ENCODE results near the gene M6PR. TPM values are rescaled to one million over a fixed set of nuclear protein-coding genes. Genes with fewer than 3 reads are reported as not detected.
A peak's percentile ranks its signal among the peaks of the same experiment; 100 is the strongest.

M6PR gene
- total RNA-seq, result 10 to 100 TPM; 53.4 to 55.8 TPM
- polyA plus RNA-seq (2013, experiment 1 of 2), result 240 TPM
- 186 TPM for polyA plus RNA-seq (2013, experiment 2 of 2)
- total RNA-seq, result 66.9 to 237 (median 152) reads per million in 172 experiments

DNA sequence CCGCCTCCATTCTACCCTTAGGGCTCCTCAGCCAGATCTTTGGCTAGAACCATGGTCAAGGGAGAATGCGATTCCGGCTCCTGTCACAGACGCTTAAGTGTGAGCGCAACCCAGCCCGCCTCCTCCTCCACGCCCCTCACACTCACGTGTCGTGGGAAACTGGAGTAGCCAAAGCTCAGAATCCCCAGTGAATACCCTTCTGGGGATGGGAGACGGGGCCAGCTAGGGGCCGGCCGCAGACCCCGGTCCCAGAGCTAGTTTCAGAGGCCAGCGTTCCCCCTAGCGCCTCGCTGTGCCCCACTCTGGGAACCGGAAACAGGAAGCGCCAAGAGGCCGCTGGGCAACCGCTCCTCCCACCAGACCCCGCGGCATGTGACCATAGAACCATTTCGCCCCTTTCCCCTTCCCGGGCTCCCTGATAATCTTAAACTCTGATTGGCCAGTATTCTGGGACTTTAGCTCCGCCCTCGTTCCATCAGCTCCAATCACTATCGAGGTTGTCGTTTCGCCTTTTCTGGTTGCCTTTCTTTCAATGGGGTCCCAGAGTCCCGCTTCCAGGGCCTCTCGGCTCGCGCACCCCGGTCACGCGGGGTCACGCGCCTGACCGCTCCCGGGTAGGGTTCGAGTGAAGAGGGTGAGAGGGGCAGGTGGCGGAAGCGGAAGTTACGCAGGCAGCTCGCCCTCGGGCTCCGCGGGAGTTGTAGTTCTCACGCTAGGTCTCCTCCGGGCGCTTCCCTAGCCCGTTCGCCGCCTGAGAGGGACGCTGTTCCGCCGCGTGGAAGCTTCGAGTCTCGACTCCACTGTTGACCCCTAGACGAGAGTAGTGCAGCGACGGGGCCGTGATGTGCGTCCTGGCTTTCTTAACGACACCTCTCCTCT lies at the start of gene M6PR:
Gene M6PR (minus strand): TSS at position 304 of the 879 bp plus-strand sequence. CDS start 3,241 bp downstream, outside the sequence.
- Histone ChIP-seq H3K4me3 (ENCODE audit: low read length) (peak within 1 kb of the TSS; percentile 79), H3K9me3 (ENCODE audit: control insufficient read depth in 1 of 2, insufficient read depth in 1 of 2, low read length in 2 of 2) (peaks cover 0 to 4% of the 10 kb centered on the region in 2 experiments), H3K4me1 (ENCODE audit: insufficient read depth, low read length) (peaks cover 43% of the 10 kb centered on the region), H3K36me3 (ENCODE audit: insufficient read depth, low read length) (peaks cover 15% of the 10 kb centered on the region), H3K27me3 (ENCODE audit: control insufficient read depth in 1 of 2, insufficient read depth in 2 of 2, low read length in 2 of 2) (no peaks in the 10 kb centered on the region), H3K27ac (ENCODE audit: low read depth in 1 of 2, low read length in 2 of 2) (peak within 1 kb of the TSS; percentile 95 to 99)
- Mint-ChIP-seq H3K9me3 (no peaks in the 10 kb centered on the region), H3K4me3 (peak within 1 kb of the TSS; percentile 91), H3K27ac (peak within 1 kb of the TSS; percentile 93), H3K4me1 (ENCODE audit: low read depth) (peaks cover 72% of the 10 kb centered on the region), H3K36me3 (ENCODE audit: low read depth) (peaks cover 62% of the 10 kb centered on the region), H3K27me3 (no peaks in the 10 kb centered on the region)
- intact Hi-C loops (cut with DNase I, micrococcal nuclease), result loop anchor here (1.0 to 2.0 kb wide), 5 partner anchors 35 to 253 kb away; partner anchors contain the start of genes PHC1 (in 1 of the 2) and RIMKLB (in 1 of the 2)
- ChIA-PET CTCF (interaction anchor here (0.8 to 7.3 kb wide), 23 partner anchors 9 to 292 kb away, joined by 3 to 75 read pairs (median 6); partner anchors contain the start of gene PHC1), POLR2A (interaction anchor here (0.6 to 4.6 kb wide), 33 partner anchors 11 to 921 kb away, joined by 3 to 71 read pairs (median 4); partner anchors contain the start of genes PHC1 and RIMKLB)
- DNase-seq, result peak; percentile 78 to 95 (median 84)
- ATAC-seq (ENCODE audit: poor library complexity), result peak; percentile 71
- TF ChIP-seq, protein P1, sequence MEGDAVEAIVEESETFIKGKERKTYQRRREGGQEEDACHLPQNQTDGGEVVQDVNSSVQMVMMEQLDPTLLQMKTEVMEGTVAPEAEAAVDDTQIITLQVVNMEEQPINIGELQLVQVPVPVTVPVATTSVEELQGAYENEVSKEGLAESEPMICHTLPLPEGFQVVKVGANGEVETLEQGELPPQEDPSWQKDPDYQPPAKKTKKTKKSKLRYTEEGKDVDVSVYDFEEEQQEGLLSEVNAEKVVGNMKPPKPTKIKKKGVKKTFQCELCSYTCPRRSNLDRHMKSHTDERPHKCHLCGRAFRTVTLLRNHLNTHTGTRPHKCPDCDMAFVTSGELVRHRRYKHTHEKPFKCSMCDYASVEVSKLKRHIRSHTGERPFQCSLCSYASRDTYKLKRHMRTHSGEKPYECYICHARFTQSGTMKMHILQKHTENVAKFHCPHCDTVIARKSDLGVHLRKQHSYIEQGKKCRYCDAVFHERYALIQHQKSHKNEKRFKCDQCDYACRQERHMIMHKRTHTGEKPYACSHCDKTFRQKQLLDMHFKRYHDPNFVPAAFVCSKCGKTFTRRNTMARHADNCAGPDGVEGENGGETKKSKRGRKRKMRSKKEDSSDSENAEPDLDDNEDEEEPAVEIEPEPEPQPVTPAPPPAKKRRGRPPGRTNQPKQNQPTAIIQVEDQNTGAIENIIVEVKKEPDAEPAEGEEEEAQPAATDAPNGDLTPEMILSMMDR (IDR thresholded peaks at IDR 0.05), result peak; percentile 67

DNA sequence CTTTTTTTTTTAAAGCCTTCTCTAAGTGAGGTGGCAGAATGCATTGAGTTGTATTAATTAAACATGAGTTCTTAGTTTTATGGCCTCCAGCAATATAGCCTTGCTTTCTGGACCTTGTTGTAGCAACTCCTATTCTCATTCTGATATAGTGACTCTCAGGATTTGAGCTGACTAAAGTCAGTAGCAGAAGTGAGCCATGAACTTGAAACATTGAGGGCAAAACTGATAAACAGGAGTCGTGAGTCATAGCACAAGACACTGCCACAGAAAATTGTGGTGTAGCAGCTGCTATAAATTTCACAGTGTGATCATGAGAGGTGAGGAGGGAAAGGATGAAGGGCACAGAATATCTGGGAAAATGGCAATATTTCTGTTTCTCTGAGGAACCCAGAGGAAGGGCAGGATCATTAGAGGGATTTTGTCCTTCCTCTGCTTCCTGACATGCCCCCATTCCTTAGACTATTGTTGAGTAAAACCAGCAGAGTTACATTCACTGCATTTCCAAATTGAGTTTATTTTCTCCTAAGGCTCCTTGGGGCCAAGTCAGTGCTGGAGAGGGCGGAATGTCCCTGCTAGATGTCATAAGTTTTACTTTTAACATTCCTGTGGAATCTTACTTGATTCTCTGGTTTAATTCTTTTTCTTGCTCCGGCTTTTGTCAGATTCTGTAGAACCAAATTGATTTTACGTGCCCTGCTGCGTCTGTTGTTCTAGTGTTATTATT lies 47.4 kb upstream of the M6PR start:
- DNase-seq (peak in 6 of 14 experiments; percentile 4 to 54 (median 43)), ATAC-seq (ENCODE audit: poor library complexity) (peak; percentile 68)
- Histone ChIP-seq H3K36me3 (ENCODE audit: insufficient read depth, low read length) (peaks cover 3% of the 10 kb centered on the region), H3K27ac (ENCODE audit: low read depth in 1 of 2, low read length in 2 of 2) (peak overlapping the region in 1 of 2 donors; percentile 6), H3K4me3 (ENCODE audit: low read length) (no peak overlapping the region), H3K9me3 (ENCODE audit: control insufficient read depth in 1 of 2, insufficient read depth in 1 of 2, low read length in 2 of 2) (no peaks in the 10 kb centered on the region), H3K4me1 (ENCODE audit: insufficient read depth, low read length) (peaks cover 63% of the 10 kb centered on the region), H3K27me3 (ENCODE audit: control insufficient read depth in 1 of 2, insufficient read depth in 2 of 2, low read length in 2 of 2) (no peaks in the 10 kb centered on the region)
- ChIA-PET CTCF (interaction anchor here (1.3 kb wide), 1 partner anchor 11 kb away, joined by 3 read pairs; no protein-coding TSS in a partner anchor), POLR2A (interaction anchor here (0.6 to 1.1 kb wide), 3 partner anchors 30 to 47 kb away, joined by 3 to 5 read pairs (median 3); partner anchors contain the start of gene M6PR)
- intact Hi-C loops (cut with DNase I, micrococcal nuclease), result loop anchor here (2.0 to 5.0 kb wide), 2 partner anchors 40 to 46 kb away; no protein-coding TSS in a partner anchor
- Mint-ChIP-seq H3K4me1 (ENCODE audit: low read depth) (peaks cover 73% of the 10 kb centered on the region), H3K36me3 (ENCODE audit: low read depth) (peaks cover 28% of the 10 kb centered on the region), H3K27me3 (no peaks in the 10 kb centered on the region), H3K9me3 (no peaks in the 10 kb centered on the region), H3K27ac (peak overlapping the region; percentile 65), H3K4me3 (peak overlapping the region; percentile 11)
- TF ChIP-seq, protein P1 (IDR thresholded peaks at IDR 0.05), result no peak

Data from CD4-positive, alpha-beta T cell (primary cell).